HepG2 (cell line): ENCODE measurements around the gene CSNK2A2.

ENCODE experiments used
- ADNP ChIP-seq: sonication (generic); formaldehyde crosslinking; IDR thresholded peaks from 2 replicates; pipeline ENCODE4 v1.4.0; 2020; ENCODE audit warnings: missing genetic modification reagents
- ATF7 ChIP-seq, 2 experiments: fragments of 450-650 bp in 1 of 2; sonication (generic) in 1 of 2; formaldehyde crosslinking in 1 of 2; IDR thresholded peaks; 2 replicates each; pipeline versions ENCODE4 v1.4.0 to v1.6.1; 2016 to 2020; ENCODE audit warnings: antibody characterized with exemption in 1 of 2, mild to moderate bottlenecking in 1 of 2, missing genetic modification reagents in 1 of 2
- CTCF ChIP-seq: sonication (generic); formaldehyde crosslinking; IDR thresholded peaks from 2 replicates; pipeline ENCODE4 v1.5.0; 2020; ENCODE audit warnings: mild to moderate bottlenecking, missing genetic modification reagents, moderate library complexity
- EP300 ChIP-seq, 3 experiments: sonication (generic) in 1 of 3; formaldehyde crosslinking in 1 of 3; IDR thresholded peaks; 2 replicates each; pipeline versions ENCODE4 v1.5.1 to v1.6.1; 2011 to 2020; ENCODE audit warnings: low read depth in 2 of 3, low read length in 2 of 3, borderline replicate concordance in 1 of 3, improper control_type of control experiment in 1 of 3, mild to moderate bottlenecking in 1 of 3, missing genetic modification reagents in 1 of 3, moderate library complexity in 1 of 3
- GABPB1 ChIP-seq: IDR thresholded peaks from 2 replicates; pipeline ENCODE4 v1.6.1; 2016; ENCODE audit warnings: mild to moderate bottlenecking, missing genetic modification reagents, moderate library complexity, missing compliant biosample characterization
- HOXA7 ChIP-seq: sonication (generic); formaldehyde crosslinking; IDR thresholded peaks from 2 replicates; pipeline ENCODE4 v1.8.1; 2022; ENCODE audit warnings: mild to moderate bottlenecking, missing genetic modification reagents, moderate library complexity
- MLXIP ChIP-seq: sonication (generic); formaldehyde crosslinking; IDR thresholded peaks from 2 replicates; pipeline ENCODE4 v1.9.0; 2021; ENCODE audit warnings: missing genetic modification reagents, borderline replicate concordance
- RNF219 ChIP-seq: sonication (generic); formaldehyde crosslinking; IDR thresholded peaks from 2 replicates; pipeline ENCODE4 v1.5.0; 2020; ENCODE audit warnings: mild to moderate bottlenecking, missing genetic modification reagents
- SRSF9 ChIP-seq: fragments of 200-400 bp; formaldehyde crosslinking; IDR thresholded peaks from 2 replicates; pipeline ENCODE4 v1.6.1; 2018; ENCODE audit warnings: borderline replicate concordance, mild to moderate bottlenecking, low read depth, low read length; ENCODE audit not compliant: insufficient read depth, poor library complexity, severe bottlenecking
- ZNF264 ChIP-seq: sonication (generic); formaldehyde crosslinking; IDR thresholded peaks from 2 replicates; pipeline ENCODE4 v1.4.0; 2020; ENCODE audit warnings: missing genetic modification reagents

GRCh38 chr16:58243528-58244004 lies 45.7 kb upstream of the CSNK2A2 start:
- TF ChIP-seq ATF7 (IDR thresholded peaks at IDR 0.05) (no peak), ATF7 (CRISPR knock-in tag; IDR thresholded peaks at IDR 0.05) (no peak), SRSF9 (no peak), ZNF264 (no peak), CTCF (CRISPR knock-in tag) (no peak), HOXA7 (CRISPR knock-in tag) (no peak), MLXIP (no peak), ADNP (no peak), GABPB1 (CRISPR knock-in tag) (no peak), EP300 (IDR thresholded peaks at IDR 0.05; ENCODE audit: low read depth in 2 of 2, low read length in 2 of 2) (no peak), EP300 (CRISPR knock-in tag; IDR thresholded peaks at IDR 0.05; ENCODE audit: borderline replicate concordance) (no peak), RNF219 (CRISPR knock-in tag) (no peak)
